Skeletal muscle satellite cell (primary cell): ENCODE measurements around the gene RPLP1.

Source experiments
- H3K27me3 ChIP-seq: 2 replicates; pipeline ENCODE4 v1.7.0; 2013; ENCODE audit warnings: low read length; ENCODE audit not compliant: control insufficient read depth, insufficient read depth
- H3K36me3 ChIP-seq: 2 replicates; pipeline ENCODE4 v1.7.0; 2013; ENCODE audit warnings: mild to moderate bottlenecking, control low read depth, low read length; ENCODE audit not compliant: insufficient read depth
- H3K4me1 ChIP-seq: 2 replicates; pipeline ENCODE4 v1.7.0; 2013; ENCODE audit warnings: low read length; ENCODE audit not compliant: control insufficient read depth, insufficient read depth
- H3K4me2 ChIP-seq: 2 replicates; pipeline ENCODE4 v1.7.0; 2013; ENCODE audit warnings: mild to moderate bottlenecking, low read length
- H3K4me3 ChIP-seq: 2 replicates; pipeline ENCODE4 v1.7.0; 2013; ENCODE audit warnings: low read length
- H3K9ac ChIP-seq: 2 replicates; pipeline ENCODE4 v1.7.0; 2013; ENCODE audit warnings: mild to moderate bottlenecking, low read depth, low read length, moderate library complexity
- H3K9me3 ChIP-seq: replicated peaks from 2 replicates; pipeline ENCODE4 v1.7.0; 2013; ENCODE audit warnings: mild to moderate bottlenecking, control low read depth, low read length

RPLP1 gene

GRCh38 chr15:69474291-69474690, 21.7 kb downstream of the RPLP1 start:
- H3K4me2 ChIP-seq = no peak overlapping the region

GRCh38 chr15:69474846-69475455, 22.3 kb downstream of the RPLP1 start:
- no peaks in the 10 kb centered on the region for H3K9me3 ChIP-seq
- H3K27me3 ChIP-seq = peaks cover 9% of the 10 kb centered on the region
- H3K9ac ChIP-seq = no peak overlapping the region
- no peaks in the 10 kb centered on the region for H3K36me3 ChIP-seq
- H3K4me1 ChIP-seq = peaks cover 9% of the 10 kb centered on the region
- no peak overlapping the region for H3K4me3 ChIP-seq
- H3K4me2 ChIP-seq = no peak overlapping the region

More at GRCh38 chr15:69474291-69474690, 21.7 kb downstream of the RPLP1 start:
- Histone ChIP-seq H3K9me3 (no peaks in the 10 kb centered on the region), H3K4me1 (peaks cover 9% of the 10 kb centered on the region), H3K9ac (no peak overlapping the region), H3K36me3 (no peaks in the 10 kb centered on the region), H3K27me3 (peaks cover 8% of the 10 kb centered on the region), H3K4me3 (no peak overlapping the region)

GRCh38 chr15:69475769-69476358, 23.2 kb downstream of the RPLP1 start:
- Histone ChIP-seq H3K9me3 (no peaks in the 10 kb centered on the region), H3K4me3 (no peak overlapping the region), H3K27me3 (peaks cover 9% of the 10 kb centered on the region), H3K4me2 (no peak overlapping the region), H3K36me3 (no peaks in the 10 kb centered on the region), H3K9ac (no peak overlapping the region), H3K4me1 (peaks cover 9% of the 10 kb centered on the region)

- Histone ChIP-seq H3K36me3 (no peaks in the 10 kb centered on the region), H3K4me2 (no peak overlapping the region), H3K9me3 (no peaks in the 10 kb centered on the region), H3K27me3 (peaks cover 9% of the 10 kb centered on the region), H3K4me1 (peaks cover 9% of the 10 kb centered on the region), H3K4me3 (no peak overlapping the region), H3K9ac (no peak overlapping the region)
These were observed 24.3 kb downstream of the RPLP1 start for GRCh38 chr15:69476704-69477473.

GRCh38 chr15:69478259-69478781, 25.7 kb downstream of the RPLP1 start:
- Histone ChIP-seq H3K27me3 (peaks cover 14% of the 10 kb centered on the region), H3K9ac (no peak overlapping the region), H3K9me3 (no peaks in the 10 kb centered on the region), H3K4me2 (no peak overlapping the region), H3K4me3 (no peak overlapping the region), H3K4me1 (peaks cover 9% of the 10 kb centered on the region), H3K36me3 (no peaks in the 10 kb centered on the region)

- Histone ChIP-seq H3K9ac (no peak overlapping the region), H3K36me3 (no peaks in the 10 kb centered on the region), H3K4me3 (no peak overlapping the region), H3K9me3 (no peaks in the 10 kb centered on the region), H3K27me3 (peaks cover 14% of the 10 kb centered on the region), H3K4me2 (no peak overlapping the region), H3K4me1 (peaks cover 7% of the 10 kb centered on the region)
These were observed 26.5 kb downstream of the RPLP1 start for GRCh38 chr15:69479081-69479480.

GRCh38 chr15:69479971-69480370, 27.4 kb downstream of the RPLP1 start:
- H3K4me2 ChIP-seq = no peak overlapping the region
- no peaks in the 10 kb centered on the region for H3K9me3 ChIP-seq
- no peaks in the 10 kb centered on the region for H3K4me1 ChIP-seq
- no peak overlapping the region for H3K9ac ChIP-seq
- H3K4me3 ChIP-seq = no peak overlapping the region
- H3K27me3 ChIP-seq = peaks cover 20% of the 10 kb centered on the region
- H3K36me3 ChIP-seq = no peaks in the 10 kb centered on the region

- Histone ChIP-seq H3K9ac (no peak overlapping the region), H3K36me3 (no peaks in the 10 kb centered on the region), H3K4me2 (no peak overlapping the region), H3K9me3 (no peaks in the 10 kb centered on the region), H3K4me3 (no peak overlapping the region), H3K4me1 (no peaks in the 10 kb centered on the region), H3K27me3 (peaks cover 25% of the 10 kb centered on the region)
These were observed 28.3 kb downstream of the RPLP1 start for GRCh38 chr15:69480932-69481331.

- H3K9me3 ChIP-seq = no peaks in the 10 kb centered on the region
- no peak overlapping the region for H3K4me3 ChIP-seq
- H3K4me2 ChIP-seq = no peak overlapping the region
- no peak overlapping the region for H3K9ac ChIP-seq
- peaks cover 35% of the 10 kb centered on the region for H3K27me3 ChIP-seq
- H3K4me1 ChIP-seq = no peaks in the 10 kb centered on the region
- H3K36me3 ChIP-seq = no peaks in the 10 kb centered on the region
These were observed 30.2 kb downstream of the RPLP1 start for GRCh38 chr15:69482686-69483256.

GRCh38 chr15:69484837-69485236, 32.2 kb downstream of the RPLP1 start:
- Histone ChIP-seq H3K4me3 (no peak overlapping the region), H3K27me3 (peaks cover 33% of the 10 kb centered on the region), H3K36me3 (no peaks in the 10 kb centered on the region), H3K4me1 (no peaks in the 10 kb centered on the region), H3K4me2 (no peak overlapping the region), H3K9ac (no peak overlapping the region), H3K9me3 (no peaks in the 10 kb centered on the region)

- Histone ChIP-seq H3K36me3 (no peaks in the 10 kb centered on the region), H3K9ac (no peak overlapping the region), H3K27me3 (peaks cover 51% of the 10 kb centered on the region), H3K4me2 (no peak overlapping the region), H3K4me3 (no peak overlapping the region), H3K9me3 (no peaks in the 10 kb centered on the region), H3K4me1 (no peaks in the 10 kb centered on the region)
These were observed 34.0 kb downstream of the RPLP1 start for GRCh38 chr15:69486481-69487110.
